ENCODE measurements around the gene DLST. TPM values are rescaled to one million over a fixed set of nuclear protein-coding genes. Genes with fewer than 3 reads are reported as not detected.
A peak's percentile ranks its signal among the peaks of the same experiment; 100 is the strongest.

Gene DLST
- total and polyA plus RNA-seq, 2 of the 4 experiments (the other 2 are of a cell fraction) = 58.6 to 119 TPM

DNA sequence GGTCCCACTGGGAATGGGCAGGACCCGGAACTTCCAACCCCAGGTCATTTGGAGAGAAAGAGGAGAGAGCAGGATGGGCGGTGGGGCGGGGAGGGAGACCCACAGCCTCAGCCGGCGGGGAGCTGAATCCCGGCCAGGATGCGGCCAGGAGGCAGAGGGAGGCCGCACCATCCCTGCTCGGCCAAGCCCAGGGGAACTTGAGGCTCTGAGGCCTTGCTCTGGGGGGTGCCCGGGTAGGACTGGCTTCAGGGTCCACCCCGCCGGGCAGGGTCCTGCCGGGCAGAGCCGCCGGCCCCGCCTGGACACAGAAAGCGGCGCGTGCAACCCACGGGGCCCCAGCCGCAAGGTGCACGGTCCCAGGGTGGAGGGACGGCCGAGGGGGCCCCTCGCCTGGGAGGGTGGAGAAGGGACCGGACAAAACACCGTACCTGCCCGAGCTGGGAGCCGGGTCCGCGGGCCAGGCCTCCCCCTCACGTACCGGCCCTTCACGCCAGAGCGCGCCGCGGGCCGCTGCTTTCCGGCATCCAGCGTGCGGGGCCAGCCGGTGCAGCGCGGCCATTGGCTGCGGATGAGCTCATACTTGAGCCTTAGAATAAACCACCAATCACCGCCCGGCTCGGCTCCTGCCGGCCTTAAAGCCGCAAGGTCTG, 41.2 kb downstream of the DLST start, which contains the start of gene RPS6KL1:
Gene RPS6KL1, minus strand, starts transcription at position 509 of the 650 bp plus-strand sequence. CDS start 1,719 bp downstream, outside the sequence.
- no peak within 1 kb of the TSS for H2AK5ac ChIP-seq (ENCODE audit: low read depth, low read length)
- in situ Hi-C loops (cut with MboI; ENCODE audit: low sequenced_read_pairs) = no loop called here
- BruUV-seq (replicated peaks) = no TSS peak

More for the DNA sequence above, 41.2 kb downstream of the DLST start, which contains the start of gene RPS6KL1:
- Histone ChIP-seq H2AK9ac (replicated peaks; ENCODE audit: low read depth, low read length, poor library complexity) (peak within 1 kb of the TSS; percentile 70), H2BK5ac (ENCODE audit: low read depth, low read length, poor library complexity, severe bottlenecking) (no peak within 1 kb of the TSS), H2AFZ (replicated peaks; ENCODE audit: low read length, poor library complexity) (peak within 1 kb of the TSS; percentile 88), H4K20me1 (ENCODE audit: insufficient read depth, low read length) (no peaks in the 10 kb centered on the region), H3K9me3 (ENCODE audit: control insufficient read depth, insufficient read depth, low read length) (no peaks in the 10 kb centered on the region), H3K23ac (ENCODE audit: low read depth, low read length) (0 out of 2 replicates have a peak within 1 kb of the TSS, but pooled peaks have one; percentile 46), H3K9ac (ENCODE audit: low read depth, low read length) (no peak within 1 kb of the TSS), H3K18ac (ENCODE audit: low read depth, low read length) (no peak within 1 kb of the TSS), H3K4me1 (ENCODE audit: control insufficient read depth, insufficient read depth, low read length) (peaks cover 3% of the 10 kb centered on the region; the same call in 1 of the 2 replicates), H3K79me1 (ENCODE audit: low read depth in 1 of 2, low read length in 2 of 2) (no peaks in the 10 kb centered on the region), H3K4ac (ENCODE audit: low read depth, low read length) (no peak within 1 kb of the TSS), H2BK20ac (ENCODE audit: low read depth, low read length) (no peak within 1 kb of the TSS), H3K14ac (replicated peaks; ENCODE audit: low read depth, low read length) (no peak within 1 kb of the TSS), H3K4me3 (ENCODE audit: insufficient read depth, low read depth, low read length) (peak within 1 kb of the TSS; percentile 47), H3K27me3 (ENCODE audit: control insufficient read depth, insufficient read depth, low read length) (peaks cover 4% of the 10 kb centered on the region), H3K56ac (ENCODE audit: extremely low read depth, insufficient read depth, low read length) (no peak within 1 kb of the TSS), H4K8ac (ENCODE audit: low read depth in 2 of 2, low read length in 2 of 2) (no peak within 1 kb of the TSS), H2BK120ac (ENCODE audit: low read depth, low read length) (no peak within 1 kb of the TSS), H3K9me1 (ENCODE audit: insufficient read depth, low read length) (0 out of 2 replicates have a peak, but pooled peaks cover 2% of the 10 kb centered on the region), H3K27ac (ENCODE audit: insufficient read depth, low read length) (no peak within 1 kb of the TSS), H4K5ac (ENCODE audit: low read depth, low read length) (no peak within 1 kb of the TSS), H4K91ac (ENCODE audit: insufficient read depth, low read depth, low read length) (no peak within 1 kb of the TSS), H3K36me3 (ENCODE audit: control insufficient read depth, insufficient read depth, low read length) (no peaks in the 10 kb centered on the region), H2BK15ac (ENCODE audit: low read depth, low read length) (no peak within 1 kb of the TSS), H3K4me2 (ENCODE audit: low read depth, low read length) (peak within 1 kb of the TSS; percentile 76)
- 24% methylated on average over 5 of the region's 51 CpGs; no CpG with 5 or more reads in 1 of the 2 experiments for WGBS, 2 experiments (ENCODE audit: extremely low coverage in 2 of 2, insufficient read length in 1 of 2)
- intact Hi-C loops (cut with micrococcal nuclease) = no loop called here
- TF ChIP-seq, protein P1, sequence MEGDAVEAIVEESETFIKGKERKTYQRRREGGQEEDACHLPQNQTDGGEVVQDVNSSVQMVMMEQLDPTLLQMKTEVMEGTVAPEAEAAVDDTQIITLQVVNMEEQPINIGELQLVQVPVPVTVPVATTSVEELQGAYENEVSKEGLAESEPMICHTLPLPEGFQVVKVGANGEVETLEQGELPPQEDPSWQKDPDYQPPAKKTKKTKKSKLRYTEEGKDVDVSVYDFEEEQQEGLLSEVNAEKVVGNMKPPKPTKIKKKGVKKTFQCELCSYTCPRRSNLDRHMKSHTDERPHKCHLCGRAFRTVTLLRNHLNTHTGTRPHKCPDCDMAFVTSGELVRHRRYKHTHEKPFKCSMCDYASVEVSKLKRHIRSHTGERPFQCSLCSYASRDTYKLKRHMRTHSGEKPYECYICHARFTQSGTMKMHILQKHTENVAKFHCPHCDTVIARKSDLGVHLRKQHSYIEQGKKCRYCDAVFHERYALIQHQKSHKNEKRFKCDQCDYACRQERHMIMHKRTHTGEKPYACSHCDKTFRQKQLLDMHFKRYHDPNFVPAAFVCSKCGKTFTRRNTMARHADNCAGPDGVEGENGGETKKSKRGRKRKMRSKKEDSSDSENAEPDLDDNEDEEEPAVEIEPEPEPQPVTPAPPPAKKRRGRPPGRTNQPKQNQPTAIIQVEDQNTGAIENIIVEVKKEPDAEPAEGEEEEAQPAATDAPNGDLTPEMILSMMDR (conservative IDR thresholded peaks at IDR 0.05; ENCODE audit: low read depth, low read length) = no peak
- TF ChIP-seq RCOR1 (IDR thresholded peaks at IDR 0.05; ENCODE audit: insufficient replicate concordance, low read length) = peak; percentile 92
- TF ChIP-seq, protein P2, sequence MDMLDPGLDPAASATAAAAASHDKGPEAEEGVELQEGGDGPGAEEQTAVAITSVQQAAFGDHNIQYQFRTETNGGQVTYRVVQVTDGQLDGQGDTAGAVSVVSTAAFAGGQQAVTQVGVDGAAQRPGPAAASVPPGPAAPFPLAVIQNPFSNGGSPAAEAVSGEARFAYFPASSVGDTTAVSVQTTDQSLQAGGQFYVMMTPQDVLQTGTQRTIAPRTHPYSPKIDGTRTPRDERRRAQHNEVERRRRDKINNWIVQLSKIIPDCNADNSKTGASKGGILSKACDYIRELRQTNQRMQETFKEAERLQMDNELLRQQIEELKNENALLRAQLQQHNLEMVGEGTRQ (IDR thresholded peaks at IDR 0.05; ENCODE audit: low read depth, low read length) = no peak
- ATAC-seq (ENCODE audit: low read depth) = peak; percentile 97
- dilution Hi-C loops (cut with HindIII; ENCODE audit: low sequenced_read_pairs, unreplicated experiment) = no loop called here
- DNase-seq = peak; percentile 68
- ChIA-PET POLR2A (ENCODE audit: unreplicated experiment) (interaction anchor here (0.6 to 0.7 kb wide), 2 partner anchors 12 to 55 kb away, joined by 4 to 9 read pairs; no protein-coding TSS in a partner anchor), CTCF (interaction anchor here (1.4 to 1.5 kb wide), 2 partner anchors 17 to 165 kb away, joined by 3 to 7 read pairs; no protein-coding TSS in a partner anchor)

Measured in IMR-90 (cell line).